NCI-H69 (cell line): ENCODE measurements around the gene PSMB3.
A peak's percentile ranks its signal among the peaks of the same experiment; 100 is the strongest.

Experiments
- DNase-seq: peaks from one replicate; lab custom pipeline; 2025; lab: John Stamatoyannopoulos, UW

The PSMB3 gene

DNA sequence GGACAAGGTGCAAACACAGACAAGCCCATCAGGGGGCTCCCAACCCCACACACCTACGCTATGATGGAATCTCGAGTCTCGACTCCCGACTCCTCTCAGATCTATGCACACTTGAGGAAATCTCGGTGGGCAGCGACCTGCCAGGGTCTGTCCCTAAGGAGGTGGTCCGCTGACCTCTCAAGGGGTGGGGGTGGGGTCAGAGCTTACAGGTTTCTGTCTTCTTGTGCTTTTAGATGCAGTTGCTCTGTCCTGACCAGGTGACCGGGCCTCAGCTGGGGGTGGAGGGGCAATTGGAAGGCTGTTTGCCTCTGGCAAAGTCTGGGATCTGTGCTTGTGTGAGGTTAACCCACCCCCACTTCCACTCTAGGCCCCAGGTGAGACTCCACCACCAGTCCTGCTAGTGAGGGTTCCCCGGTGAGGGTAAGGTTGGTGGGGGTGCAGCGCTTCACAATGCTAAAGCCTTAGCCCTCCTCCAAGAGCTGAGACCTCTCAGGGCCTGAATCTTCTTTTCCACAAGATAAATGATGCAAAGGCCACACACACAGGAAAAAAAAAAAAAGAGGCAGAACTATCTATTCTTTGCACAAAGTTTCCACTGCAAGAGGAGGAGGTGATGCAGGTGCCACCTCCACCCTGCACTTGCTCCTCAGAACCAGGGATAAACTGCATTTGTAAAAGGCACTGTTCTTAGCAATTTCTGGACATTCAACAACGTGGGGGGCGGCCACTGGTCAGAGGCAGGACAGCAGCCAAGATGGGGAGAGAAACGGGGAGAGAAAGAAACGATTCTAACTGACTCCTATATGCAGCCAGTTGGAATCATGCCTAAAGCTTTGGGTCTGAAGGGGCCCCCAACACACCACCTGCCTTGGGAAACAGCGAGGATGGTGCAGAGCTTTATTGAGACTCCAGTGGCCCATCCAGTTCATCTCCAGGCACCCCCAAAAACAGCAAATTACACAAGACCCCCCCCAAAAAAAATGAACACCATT is 18.3 kb upstream of the PSMB3 start:
- peak; percentile 15 for DNase-seq

GRCh38 chr17:38735161-38735997 is 17.2 kb upstream of the PSMB3 start:
- peak; percentile 59 for DNase-seq

DNA sequence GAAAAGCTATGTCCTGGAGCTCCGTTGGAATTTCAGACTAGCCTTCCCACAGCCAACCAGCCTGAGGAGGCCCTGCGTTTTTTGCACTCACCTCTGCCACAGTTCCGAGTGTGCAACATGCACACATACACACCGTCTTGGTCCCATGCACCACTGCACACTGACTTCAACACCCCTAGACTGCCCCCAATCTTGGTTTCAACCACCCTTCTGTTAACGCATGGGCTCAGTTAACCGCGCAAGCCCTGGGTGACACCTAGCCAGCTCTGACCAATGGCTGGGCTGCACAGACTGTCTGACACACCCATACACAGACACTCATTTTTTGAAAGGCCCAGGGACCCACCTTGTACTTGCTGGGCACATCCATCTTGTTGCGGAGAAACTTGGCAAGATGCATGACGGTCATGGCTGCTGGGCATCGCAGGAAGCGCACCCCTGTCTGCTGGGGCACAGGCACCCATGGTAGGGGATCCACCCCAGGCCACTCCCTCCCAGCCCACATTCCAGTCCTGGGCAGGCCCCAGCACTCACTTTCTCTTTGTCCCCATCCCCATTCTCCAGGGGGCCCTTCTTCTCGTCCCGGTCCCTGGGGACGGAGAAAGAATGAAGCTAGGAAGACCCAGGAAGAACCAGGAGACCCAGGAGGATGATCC is 14.4 kb upstream of the PSMB3 start:
- DNase-seq: no peak

DNA sequence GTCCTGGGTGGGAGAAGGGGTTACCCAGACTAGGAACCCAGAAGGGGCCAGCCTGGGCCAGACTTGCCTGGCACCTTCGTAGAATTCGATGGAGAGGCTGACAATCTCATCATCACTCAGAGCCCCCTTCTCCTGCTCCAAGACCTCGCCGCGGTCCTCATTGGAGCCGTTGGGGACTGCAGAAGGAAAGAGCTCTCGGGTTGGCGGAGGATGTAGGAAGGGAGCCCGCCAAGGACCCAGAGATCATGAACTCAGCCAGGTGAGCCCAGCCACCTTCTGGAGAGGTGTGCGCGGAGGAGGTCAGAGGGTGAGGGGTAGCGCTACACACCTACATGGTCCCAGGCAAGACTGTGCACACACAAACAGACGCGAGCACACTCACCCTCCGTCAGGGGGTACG is 13.9 kb upstream of the PSMB3 start:
- DNase-seq: no peak

DNA sequence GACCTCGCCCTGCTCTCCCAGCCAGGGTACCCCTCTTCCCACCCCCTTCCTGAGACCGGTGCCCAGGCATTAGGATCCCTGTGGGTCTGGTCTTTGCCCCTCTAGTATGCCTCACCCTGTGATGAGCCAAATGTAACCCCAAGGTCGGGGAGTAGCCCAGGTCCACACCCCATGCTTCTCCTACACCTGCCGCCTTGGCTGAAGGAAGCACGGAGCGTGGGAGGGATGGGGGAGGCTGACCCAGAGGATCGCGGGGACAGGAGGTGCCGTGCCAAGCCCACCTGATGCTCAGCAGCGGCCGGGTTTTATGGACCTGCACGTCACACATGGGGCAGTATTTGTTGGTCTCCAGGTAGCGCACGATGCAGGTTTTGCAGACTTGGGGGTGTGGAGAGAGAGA is 13.2 kb upstream of the PSMB3 start:
- DNase-seq: no peak

DNA sequence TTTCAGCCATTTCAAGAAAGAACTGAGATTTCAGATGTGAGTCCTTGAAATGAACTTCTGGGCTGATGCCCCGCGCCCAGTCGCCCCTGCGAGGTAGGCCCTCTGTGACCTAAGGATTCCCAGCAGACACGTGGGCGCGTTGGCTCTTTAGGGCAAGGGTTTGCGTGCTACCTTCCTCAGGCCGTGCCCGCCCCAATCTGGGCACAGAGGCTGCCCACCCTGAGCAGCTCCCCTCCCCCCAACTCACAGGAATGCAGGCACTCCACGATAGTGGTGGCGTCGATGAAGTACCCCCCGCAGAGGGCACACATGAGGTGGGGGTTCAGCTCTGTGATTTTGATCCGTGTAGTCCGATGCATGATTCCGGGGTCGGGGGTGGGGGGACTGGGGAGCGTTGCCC is 12.5 kb upstream of the PSMB3 start:
- DNase-seq: no peak

- no peak for DNase-seq
Measured at GRCh38 chr17:38740806-38741205, 11.7 kb upstream of the PSMB3 start.

DNA sequence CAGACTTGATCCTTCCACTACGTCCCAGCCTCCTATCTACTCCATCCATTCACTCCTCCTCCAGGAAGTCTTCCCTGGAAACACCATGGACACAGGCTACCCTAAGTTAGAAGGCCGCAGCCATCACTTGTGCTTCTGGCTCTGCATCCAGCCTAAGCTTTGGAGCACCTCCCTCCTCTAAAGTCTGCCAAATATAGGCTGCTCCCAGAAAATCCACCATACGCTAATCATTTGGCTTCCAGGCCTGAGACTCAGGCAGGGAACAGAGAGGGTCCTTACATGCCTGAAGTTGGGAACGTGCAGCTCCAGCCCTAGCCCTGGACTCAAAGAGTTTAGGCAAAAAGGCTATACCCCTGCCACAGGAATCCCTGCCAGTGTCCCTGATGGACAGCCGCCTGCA is 11.1 kb upstream of the PSMB3 start:
- DNase-seq: no peak

DNA sequence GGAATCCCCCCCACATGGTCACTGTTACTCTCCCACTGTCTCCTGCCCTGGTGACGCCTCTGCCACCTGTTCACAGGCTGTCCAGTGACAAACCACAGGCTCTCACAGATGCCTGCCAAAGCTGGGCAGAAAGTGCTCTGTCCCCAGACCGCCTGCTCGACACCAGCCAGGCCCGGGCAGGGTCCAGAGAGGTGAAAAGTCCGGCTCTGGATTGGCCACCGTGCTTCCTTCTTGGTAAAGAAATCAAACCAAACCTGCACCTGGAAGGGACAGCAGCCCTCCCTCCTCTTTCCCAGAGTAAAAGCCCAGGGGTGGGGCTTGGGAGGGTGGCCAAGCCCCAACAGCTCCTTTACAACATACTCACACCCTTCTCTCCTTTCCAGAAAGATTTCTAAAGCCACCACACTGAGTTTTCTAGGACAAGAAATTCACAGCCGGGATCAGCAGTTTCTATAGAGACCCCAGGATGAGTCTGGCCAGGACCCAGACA is 10.6 kb upstream of the PSMB3 start:
- DNase-seq: peak; percentile 69

- peak; percentile 92 for DNase-seq
Measured at GRCh38 chr17:38742411-38743308, 9.9 kb upstream of the PSMB3 start.

DNA sequence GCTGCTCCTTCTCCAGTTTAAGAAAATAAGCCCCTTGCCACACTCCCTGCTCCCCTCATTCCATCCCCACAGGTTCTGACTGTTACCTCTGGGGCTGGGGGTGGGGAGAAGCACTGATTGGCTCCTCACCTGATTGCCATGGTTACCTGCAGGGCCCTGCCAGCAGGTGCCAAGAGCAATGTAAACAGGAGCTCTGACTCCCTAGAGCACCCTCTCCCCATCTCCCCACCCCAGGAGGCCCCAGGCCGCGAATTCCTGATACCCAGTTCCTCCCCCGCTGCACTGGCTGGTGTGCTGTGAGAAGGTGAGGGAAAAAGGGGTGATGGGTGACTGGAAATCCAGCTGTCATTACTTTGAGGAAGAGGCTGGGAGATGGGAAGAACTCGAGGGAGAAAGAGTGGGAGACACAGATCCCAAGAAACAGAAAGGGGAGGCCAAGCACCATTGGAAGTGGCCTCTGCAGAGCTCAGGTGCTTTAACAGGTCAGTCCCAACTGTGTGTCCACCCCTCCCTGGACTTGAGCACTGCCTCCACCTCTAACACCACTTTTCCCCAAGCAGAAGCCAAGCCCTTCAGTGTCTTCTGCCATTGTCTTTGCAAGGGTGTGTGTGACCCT is 8.9 kb upstream of the PSMB3 start:
- DNase-seq: peak; percentile 88

DNA sequence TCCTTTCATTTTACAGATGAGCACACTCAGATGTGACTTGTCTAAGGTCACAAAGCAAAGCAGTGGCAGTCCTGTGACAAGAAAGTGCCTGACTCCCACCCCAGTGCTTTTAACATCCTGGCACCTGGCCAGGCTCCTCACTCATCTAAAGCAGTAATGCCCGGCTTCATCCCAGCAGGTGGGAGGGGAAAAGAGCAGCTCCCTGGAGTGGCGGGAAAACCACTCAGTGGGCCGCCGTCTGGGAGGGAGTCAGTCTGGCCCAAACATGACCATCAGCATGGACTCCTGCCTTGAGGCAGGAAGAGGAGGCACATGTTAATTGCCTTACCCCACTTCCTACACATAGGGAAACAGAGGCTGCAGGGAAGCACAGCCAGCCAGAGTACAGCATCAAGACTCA is 7.0 kb upstream of the PSMB3 start:
- DNase-seq: peak; percentile 98

DNA sequence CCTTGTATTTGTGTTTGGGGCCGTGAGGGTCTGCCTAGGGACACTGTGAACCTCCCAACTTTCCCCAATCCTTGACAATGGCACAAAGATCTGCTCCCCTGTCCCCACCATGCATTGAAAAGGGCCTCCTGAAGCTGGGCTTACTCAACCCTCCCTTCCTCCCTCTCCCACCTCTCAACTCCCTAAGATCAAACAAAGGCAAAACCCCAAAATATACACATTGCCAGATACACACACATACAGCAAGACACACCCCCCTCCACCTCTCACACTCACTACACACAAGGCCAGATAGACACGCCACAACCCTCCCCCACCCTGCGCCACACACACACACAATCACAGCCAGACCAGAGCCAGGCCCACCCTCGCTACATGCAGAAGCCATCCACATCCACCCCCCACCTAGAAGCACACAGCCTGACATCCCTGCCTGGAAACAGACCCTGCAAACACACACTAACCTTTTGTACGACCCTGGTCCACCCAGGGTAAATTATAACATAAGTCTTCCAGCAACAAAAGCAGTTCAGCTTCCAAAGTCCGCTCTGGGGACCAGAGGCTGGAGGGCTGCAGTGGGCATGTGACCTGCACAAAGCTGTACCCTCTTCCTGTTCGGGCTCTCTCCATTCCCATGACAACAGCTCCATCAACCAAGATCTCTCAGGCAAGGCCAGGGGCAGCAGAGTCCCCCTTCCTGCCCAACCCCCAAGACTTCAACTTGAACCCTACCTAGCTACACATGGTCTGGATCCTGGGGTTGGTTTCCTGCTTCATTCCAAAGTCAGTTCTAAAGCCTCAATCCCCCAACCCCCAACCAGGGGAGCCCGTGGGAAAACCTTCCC is 6.3 kb upstream of the PSMB3 start:
- DNase-seq: peak; percentile 60

GRCh38 chr17:38746849-38747462 is 5.6 kb upstream of the PSMB3 start:
- peak; percentile 53 for DNase-seq

- peak; percentile 53 for DNase-seq
Measured at GRCh38 chr17:38747463-38748148, 4.9 kb upstream of the PSMB3 start.

GRCh38 chr17:38748149-38748891 is 4.2 kb upstream of the PSMB3 start, which contains the start of gene PCGF2:
Gene PCGF2 (minus strand): TSS chr17:38748336. CDS start chr17:38740402, 7,934 bp downstream.
- DNase-seq: peak; percentile 98

- DNase-seq: no peak
Measured at GRCh38 chr17:38748892-38749222, 3.7 kb upstream of the PSMB3 start.
